Activated CD8-positive, alpha-beta memory T cell treated with anti-CD3 and anti-CD28 coated beads for 1 hour (primary cell): ENCODE results near the gene HINT3.
A peak's percentile ranks its signal among the peaks of the same experiment; 100 is the strongest.
"Not testable (repeated sequence)": the region's sequence is repeated elsewhere in the genome, so short reads cannot be mapped to it uniquely, and the experiment has no call there.

Experiments used
- DNase-seq, 2 donors: peaks; one replicate each; pipeline ENCODE4 v3.0.0-alpha.2; 2020; ENCODE audit warnings: low read depth in 1 of 2; ENCODE audit errors: extremely low read depth in 1 of 2

Gene HINT3

DNA sequence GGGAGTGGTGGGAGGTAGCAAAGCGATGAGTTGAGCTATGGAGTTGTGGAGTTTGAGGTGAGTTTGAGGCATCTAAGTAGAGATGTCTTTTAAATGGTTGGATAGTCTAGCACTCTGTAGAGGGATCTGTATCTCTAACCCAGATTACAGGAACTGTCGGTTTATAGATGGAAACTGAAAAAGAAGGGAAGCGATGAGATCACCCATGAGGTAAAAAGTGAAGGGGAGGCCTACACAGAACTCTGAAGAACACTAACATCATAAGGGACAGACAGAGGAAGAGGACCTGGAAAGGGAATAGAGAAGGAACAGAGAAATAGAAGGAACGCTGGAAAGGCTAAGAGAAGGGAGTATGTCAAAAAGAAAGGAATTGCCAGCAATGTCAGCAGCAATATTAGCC, 2.5 kb downstream of the HINT3 start:
- no peak for DNase-seq

DNA sequence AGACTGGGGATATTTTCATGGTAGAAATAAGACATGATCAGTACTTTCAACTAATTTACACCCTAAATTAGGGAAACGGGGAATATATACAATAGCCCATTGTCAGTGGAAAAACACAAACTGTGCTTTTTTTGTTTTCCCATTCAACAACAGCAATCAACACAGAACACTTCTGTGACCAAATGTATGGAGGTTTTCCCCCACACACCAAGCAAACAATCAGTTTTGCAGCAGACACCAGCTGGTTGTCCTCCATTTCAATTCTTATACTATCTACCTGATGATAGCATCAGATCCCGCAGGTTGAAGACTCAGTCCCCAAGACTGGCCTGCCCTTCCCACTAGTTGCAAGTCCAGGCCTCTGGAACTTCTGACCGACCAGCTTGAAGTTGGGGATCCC, 4.5 kb downstream of the HINT3 start:
- no peak for DNase-seq

DNA sequence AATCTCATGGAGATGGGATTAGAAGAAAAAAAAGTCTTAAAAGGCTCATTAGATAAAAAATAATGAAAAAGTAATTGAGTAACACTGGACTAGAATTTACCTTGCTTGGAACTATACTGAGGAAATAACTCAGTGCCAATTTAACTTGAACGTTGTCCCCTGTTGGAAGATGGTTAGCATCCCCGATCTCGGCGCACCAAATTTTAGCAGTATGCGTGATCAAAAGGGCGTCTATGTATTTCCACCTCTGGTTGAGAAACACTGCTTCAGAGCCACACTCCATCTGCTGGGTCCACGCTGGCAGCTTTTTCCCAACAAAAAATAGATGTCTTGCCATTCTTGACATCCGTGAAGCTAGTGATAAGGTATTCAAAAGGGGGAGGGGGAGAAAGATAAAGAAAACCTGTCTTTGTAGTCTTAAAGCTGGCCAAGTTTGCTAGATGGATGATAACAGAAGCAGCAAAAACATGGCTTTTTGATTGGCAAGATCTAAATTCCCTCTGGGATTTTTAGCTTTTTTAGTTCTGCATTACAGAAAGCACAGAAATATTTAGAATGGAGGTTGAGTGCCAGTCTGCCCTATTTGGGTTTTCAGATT, 6.4 kb downstream of the HINT3 start:
- no peak for DNase-seq

DNA sequence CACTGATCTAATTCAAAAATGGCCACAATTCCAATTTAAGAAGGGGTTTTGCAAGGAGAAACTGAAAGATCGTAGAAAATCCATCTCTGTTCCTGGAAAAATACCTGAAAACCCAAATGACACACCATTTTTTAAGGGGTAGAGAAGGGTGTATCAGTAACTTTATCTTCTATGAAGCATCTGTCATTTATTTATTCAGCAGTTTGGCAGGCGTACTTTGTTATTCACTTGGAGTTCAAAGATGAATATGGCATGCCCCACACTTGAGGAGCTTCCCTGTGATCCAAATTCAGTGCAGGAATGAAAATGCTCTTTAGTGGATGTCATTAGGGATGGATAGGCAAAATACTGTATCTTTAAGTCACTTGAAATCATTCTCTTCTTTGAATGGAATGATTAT, 7.2 kb downstream of the HINT3 start:
- no peak for DNase-seq

DNA sequence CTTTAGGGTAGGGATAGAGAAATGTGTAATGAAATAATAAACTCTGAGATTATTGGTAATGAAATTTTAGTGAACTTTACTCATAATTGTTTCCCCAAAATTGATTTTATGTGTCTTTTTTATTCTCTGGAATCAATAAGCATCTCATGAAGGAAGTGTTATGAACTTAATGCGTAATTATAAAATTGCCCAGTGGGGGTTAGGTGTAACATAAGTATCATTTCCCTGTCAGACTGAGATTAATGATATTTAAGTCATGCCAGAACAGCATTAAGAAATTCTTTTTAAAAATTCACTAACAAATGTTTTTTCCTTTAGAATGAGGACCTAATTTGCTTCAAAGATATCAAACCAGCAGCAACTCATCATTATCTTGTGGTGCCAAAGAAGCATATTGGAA, 10.0 kb downstream of the HINT3 start:
- DNase-seq: no peak

DNA sequence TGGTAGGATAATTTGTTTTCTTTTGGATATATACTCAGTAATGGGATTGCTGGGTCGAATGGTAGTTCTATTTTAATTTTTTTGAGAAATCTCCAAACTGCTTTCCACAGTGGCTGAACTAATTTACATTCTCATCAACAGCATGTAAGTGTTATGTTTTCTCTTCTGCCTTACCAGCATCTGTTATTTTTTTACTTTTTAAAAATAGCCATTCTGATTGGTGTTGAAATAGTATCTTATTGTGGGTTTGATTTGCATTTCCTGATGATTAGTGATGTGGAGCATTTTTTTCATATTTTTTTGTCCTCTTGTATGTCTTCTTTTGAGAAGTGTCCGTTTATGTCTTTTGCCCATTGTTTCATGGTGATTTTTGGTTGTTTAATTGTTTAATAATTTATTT, 11.9 kb downstream of the HINT3 start:
- no peak for DNase-seq

DNA sequence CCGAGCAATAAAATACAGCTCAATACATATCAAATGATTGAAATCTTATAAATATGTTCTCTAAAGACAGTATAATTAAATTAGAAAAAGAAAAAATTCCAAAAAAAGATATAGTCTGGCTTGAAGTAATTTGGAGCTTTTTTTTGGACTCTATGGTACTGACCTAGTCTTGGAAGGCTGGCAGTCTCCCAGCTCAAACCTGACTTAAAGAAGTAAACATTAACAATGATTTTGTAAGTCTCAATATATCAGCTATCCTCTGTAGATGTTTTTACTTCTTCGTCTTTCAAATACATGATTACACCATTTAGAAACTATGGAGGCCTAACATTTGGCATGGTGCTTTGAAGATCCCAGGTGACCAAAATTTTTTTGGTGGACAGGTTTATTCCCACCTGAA, 14.2 kb downstream of the HINT3 start:
- no peak for DNase-seq

DNA sequence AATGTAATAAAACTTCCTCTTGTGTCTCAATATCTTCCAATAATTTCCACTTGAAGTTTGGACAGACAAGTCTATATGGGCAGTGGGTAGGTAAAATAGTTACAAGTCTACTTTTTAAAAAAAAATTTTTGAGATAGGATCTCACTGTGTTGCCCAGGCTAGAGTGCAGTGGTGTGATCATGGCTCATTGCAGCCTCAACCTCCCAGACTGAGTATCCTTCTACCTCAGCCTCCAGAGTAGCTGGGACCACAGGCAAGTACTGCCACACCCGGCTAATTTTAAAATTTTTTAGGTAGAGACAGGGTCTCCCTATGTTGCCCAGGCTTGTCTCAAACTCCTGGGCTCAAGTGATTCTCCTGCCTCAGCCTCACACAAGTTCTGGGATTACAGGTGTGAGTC, 15.9 kb downstream of the HINT3 start:
- DNase-seq: not testable (repeated sequence)

DNA sequence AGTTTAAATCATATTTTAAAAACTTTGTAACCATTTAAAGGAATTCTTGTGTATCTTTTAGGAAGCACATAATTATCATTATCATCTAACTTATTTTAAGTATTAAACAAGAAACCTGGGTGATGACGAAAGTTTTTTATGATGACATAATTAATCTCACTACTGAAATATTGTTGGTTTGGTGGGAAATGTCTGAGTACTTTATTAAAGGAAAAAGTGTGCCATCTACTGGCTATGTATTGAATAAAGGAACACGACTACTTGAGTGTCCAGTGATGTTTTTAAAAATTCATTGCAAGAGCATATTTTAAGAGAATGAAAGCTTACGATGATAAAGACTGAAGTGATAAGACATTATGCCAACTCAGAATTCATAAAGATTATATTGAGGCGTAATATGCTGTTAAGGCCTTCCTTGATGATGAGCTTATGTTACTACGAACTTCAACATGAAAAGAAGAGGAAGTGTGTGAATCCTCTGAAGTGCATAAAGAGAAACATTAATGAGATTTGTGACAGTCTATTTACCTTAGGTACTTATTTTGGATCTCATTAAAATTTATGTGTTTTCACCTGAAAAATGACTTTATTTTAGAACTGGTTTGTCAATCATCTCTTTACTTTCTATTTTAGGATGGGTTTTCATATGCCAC, 17.8 kb downstream of the HINT3 start:
- DNase-seq: no peak

DNA sequence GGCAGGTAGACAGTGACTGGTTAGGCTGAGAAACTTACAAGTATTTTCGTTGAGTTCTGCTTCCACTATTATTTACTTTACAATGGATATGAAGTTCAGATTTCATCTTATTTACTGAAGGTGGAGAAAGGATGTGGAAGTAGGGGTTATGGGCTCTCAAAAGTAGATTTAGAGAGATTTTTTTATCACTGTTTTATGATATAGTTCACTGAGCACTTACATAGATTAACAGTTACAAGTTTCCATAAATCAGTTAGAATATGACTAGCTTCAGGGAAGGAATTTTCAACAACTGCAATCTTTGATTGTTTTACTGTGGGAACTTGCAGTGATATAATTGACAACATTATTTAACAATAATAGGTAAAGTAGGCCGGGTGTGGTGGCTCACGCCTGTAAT, 22.5 kb downstream of the HINT3 start:
- DNase-seq: no peak

DNA sequence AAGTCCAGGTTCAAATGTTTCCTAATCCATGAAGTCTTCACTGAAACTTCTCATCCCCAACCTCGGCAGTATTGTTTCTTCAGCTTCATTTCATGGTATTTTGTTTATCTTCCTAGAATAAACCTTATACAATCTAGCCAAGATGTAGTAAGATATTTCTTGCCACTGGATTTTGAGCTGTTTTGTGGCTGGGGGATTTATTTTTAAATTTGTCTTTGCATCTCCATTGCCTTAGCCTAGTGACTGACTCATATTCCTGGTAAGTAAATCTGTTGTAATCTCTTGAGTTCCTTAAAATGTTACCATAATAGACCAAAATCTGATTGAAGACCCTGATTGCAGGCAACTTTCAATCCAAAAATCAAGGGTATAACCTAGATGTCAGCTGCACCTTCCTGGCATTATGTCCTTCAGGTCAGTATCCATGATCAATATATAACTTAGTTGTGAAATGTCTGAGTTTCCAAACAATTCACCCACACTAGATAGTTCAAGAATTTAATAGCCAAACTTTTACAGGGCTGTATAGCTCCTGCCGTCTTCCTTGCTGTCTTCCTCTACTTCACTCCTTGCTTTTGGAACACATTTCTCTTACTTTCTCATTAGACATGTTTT, 25.1 kb downstream of the HINT3 start:
- no peak for DNase-seq

DNA sequence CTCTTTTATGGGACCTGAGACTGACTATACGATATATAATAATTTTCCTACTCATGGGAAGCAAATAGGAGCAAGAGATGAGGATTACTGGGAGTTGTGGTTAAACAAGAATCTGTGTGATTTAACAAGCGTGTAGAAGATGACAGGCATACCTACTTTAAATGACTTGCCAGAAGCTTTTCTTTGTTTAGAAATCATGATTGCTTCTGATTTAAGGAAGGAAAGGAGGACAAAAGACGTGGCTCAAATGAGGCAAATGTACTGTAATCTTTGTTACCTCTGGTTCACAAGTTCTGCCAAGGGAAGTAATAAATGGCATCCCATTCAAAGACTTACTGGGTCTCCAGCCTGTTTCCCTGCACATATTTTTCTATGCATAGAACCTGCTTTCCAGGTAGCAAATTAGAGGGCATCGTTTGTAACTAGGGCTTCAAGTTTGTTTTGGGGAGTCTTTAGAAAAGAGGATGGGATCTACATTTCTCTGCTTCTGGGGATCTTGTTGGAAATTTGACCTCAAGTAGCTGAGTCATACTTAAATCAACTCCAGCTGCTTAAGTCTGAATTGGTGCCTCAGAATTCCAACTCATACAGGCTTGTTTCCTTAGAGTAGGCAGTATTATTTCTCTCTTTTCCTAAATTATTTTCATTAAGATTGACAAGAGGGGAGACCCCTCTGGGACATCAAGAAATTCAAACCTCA, 26.8 kb downstream of the HINT3 start:
- no peak for DNase-seq

DNA sequence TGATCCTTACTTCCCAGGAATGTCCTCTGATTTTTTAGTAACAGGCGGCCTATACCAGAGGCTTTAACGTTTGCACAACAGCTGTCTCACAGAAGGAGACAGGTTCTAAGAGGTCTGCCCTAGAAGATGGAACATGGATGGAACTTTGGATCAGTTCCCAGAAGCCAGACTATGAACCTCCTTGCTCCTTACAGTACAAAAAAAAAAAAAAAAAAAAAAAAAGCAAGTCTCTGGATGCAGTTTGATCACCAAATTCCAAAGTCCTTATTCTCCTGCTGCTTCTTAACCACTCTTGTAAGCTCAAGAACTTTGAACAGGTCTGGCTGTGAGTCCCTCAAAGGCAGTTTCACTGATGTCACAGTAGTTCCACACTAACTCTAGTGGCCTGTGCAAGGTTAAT, 27.7 kb downstream of the HINT3 start:
- DNase-seq: no peak

DNA sequence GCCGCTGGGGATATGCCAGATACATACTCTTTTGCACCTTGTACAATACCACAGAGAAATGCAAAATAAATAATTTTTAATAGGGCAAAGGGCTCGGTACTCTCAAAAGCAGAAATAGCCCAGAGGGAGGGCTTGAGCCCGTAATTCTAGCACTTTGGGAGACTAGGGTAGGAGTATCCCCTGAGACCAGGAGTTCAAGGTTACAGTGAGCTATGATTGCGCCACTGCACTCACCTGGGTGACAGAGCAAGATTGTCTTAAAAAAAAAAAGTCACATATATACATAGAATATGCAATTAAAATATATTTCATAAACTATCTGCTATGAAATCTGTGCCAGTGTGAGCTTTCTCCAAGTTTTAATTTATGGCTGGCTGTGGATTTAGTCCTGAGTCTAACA, 29.0 kb downstream of the HINT3 start:
- DNase-seq: no peak

DNA sequence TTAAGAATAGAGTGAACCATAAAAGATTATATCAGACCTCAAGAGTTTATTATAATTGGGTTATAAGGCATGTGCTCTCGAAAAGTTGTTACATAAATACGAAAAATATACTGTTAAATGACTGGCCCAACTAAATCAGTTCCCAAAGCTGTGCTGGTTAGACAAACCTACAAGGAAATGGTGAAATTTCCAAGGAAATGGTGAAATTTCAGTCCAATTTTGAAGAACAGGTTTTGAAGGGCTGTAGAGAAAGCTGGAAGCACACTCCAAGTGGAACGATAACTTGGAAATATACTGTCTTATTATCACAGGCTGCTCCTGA, 29.4 kb downstream of the HINT3 start:
- no peak for DNase-seq

DNA sequence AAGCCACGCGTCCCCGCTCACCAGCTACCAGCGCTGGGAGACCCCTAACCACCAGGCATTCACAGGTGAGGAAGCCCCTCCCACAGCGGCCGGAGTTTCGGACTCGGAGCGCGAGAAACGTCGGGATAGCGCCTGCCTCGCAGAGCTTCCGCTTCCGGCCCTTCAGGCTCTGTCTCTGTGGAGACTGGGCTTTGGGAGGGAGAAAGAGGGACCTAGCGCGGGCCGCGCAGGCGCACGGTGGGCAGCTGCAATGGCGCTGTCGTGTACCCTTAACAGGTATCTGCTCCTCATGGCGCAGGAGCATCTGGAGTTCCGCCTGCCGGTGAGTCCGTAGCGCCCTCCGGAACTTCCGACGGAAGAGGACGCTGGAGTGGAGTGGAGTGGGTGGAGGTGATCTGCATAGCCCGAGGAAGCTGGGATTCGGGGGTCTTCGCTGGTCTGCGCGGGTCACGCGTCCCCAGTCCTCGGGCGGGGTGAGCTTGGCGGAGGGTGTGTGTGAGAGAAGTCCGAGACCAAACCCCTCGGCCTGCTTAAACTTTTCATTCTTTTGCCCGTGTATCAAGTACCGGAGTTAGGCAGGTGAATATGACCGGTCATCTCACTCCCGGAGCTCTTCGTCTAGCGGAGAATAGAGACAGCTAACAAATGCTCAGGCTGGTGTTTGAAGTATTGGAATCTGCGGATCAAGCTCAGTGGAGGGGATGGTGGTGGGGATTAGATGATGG, 29.9 kb downstream of the HINT3 start, which contains the start of gene TRMT11:
TRMT11 (plus strand) TSS at position 240 of the 725 bp plus-strand sequence; CDS start at position 251, 11 bp downstream.
- DNase-seq: peak; percentile 57 to 65

DNA sequence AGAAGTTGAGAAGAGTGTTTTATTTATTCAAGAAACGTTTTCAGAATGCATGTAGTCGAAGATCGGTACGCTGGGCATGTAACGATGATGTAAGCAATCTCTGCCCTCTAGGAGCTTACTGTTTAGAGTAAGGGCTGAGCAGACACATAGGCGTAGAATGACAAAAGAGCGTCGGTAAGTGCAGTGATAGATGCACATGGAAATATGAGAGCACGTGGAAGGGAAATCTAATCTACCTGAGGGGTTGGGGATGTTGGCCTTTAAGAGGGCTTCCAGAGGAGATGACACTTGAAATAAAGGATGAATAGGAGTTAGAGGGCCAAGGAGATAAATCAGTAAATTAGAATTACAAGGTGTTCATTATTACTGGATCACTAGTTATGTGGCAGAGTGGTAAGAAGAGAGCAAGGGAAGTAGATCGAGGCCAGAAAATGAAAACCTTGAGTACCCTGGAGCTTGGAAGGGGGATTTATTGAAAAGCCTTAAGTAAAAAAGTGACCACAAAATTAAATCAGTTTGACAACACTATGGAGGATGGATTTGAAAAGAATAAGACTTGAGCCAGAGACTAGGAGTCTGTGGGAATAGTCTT, 30.6 kb downstream of the HINT3 start:
- DNase-seq: no peak

DNA sequence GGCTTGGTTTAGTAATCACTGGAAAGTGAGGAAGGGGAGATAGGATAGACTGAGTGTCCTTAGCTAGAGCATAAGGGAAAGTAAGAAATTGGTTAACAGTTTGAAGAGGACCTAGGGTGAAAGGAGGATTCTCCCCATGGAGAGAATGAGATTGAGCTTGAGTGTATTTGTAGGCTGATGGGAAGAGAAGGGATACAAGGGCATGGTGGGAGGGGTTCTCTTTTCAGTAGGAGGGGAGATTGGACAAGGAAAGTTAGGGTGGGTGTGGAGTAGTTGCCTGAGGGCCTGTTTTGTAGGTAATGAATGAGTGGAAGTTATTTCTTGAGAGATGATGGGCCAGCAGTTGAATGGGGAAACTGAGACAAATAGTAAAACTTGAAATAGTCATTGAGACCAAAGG, 31.7 kb downstream of the HINT3 start:
- DNase-seq: no peak

DNA sequence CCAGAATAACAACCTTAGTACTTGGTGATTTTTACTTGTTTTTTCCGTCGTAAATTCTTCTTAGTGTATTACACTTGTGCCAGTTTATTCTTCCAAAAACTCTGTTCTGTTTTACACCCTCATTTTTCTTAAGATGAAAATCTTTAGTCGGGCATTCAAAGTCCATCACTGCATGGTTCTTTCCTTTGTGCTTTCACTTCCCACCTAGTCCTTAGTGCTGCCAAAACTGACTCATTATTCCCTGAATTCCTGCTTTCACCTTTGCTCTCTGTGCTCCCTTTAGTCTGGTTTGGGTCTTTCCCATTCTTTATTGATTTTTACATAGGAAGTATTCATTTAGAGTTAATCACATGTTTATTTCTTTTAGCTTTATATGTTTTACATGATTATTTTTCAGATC, 33.1 kb downstream of the HINT3 start:
- DNase-seq: no peak

DNA sequence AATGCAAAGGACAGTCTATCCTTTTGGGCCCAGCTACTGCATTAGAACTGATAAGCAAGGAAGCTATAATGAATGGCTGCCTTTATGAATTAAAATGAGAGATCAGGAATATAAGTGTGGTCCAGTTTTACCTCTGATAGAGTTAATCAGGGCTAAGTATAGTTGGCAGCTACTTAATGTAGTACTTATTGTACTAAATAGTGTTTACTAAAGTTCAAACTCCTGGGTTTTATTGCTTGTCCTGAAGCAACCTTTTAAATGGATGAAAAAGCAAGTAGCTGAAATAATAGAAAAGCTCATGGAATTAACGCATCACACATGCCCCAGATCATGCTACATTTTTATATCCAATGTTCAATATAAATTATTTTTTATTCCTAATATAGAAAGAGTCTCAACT, 35.1 kb downstream of the HINT3 start:
- DNase-seq: no peak
